SU-DHL-6 (cell line): Measurements from ENCODE around the gene CTU1.

Experiments used
- H2AFZ ChIP-seq: fragments of 200-600 bp; sonication (generic); 2 replicates; pipeline ENCODE4 v1.6.1; 2014; ENCODE audit warnings: low read depth, mild to moderate bottlenecking, moderate library complexity, mixed read lengths, antibody characterized with exemption, low read length; ENCODE audit not compliant: severe bottlenecking
- H3F3A ChIP-seq: fragments of 200-600 bp; shearing (Covaris generic); 2 replicates; pipeline ENCODE4 v1.6.0; 2016; ENCODE audit warnings: antibody characterized with exemption, mild to moderate bottlenecking; ENCODE audit not compliant: insufficient read depth
- H3K27ac ChIP-seq: fragments of 200-600 bp; sonication (generic); 2 replicates; pipeline ENCODE4 v1.5.1; 2016; ENCODE audit warnings: low read depth, mild to moderate bottlenecking, low read length, moderate library complexity, mixed read lengths
- H3K27me3 ChIP-seq: fragments of 200-600 bp; sonication (generic), shearing (Covaris generic); 2 replicates; pipeline ENCODE4 v1.6.0; 2014; ENCODE audit warnings: mild to moderate bottlenecking, low read length
- H3K36me3 ChIP-seq: fragments of 200-600 bp; sonication (generic); 2 replicates; pipeline ENCODE4 v1.6.1; 2014; ENCODE audit warnings: mild to moderate bottlenecking, low read length, mixed read lengths
- H3K4me2 ChIP-seq: fragments of 300-600, 200-600 bp; shearing (Covaris generic), sonication (generic); 2 replicates; pipeline ENCODE4 v1.6.0; 2014; ENCODE audit warnings: low read length, low read depth, mild to moderate bottlenecking; ENCODE audit not compliant: poor library complexity, severe bottlenecking
- H3K4me3 ChIP-seq: fragments of 200-600 bp; sonication (generic); 2 replicates; pipeline ENCODE4 v1.5.1; 2014; ENCODE audit warnings: antibody characterized with exemption, low read length, mild to moderate bottlenecking, mixed read lengths; ENCODE audit not compliant: insufficient read depth, poor library complexity, severe bottlenecking
- H3K79me2 ChIP-seq: fragments of 200-600 bp; sonication (generic); 2 replicates; pipeline ENCODE4 v1.6.1; 2014; ENCODE audit warnings: mild to moderate bottlenecking, low read length, moderate library complexity; ENCODE audit not compliant: insufficient read depth
- H3K9ac ChIP-seq: fragments of 200-600 bp; sonication (generic); 2 replicates; pipeline ENCODE4 v1.7.0; 2014; ENCODE audit warnings: mild to moderate bottlenecking, low read length
- H3K9me2 ChIP-seq: fragments of 200-600 bp; sonication (generic); replicated peaks from 2 replicates; pipeline ENCODE4 v1.6.1; 2014; ENCODE audit warnings: low read length; ENCODE audit not compliant: insufficient read depth
- H3K9me3 ChIP-seq: fragments of 200-600 bp; sonication (generic); 2 replicates; pipeline ENCODE4 v1.6.1; 2014; ENCODE audit warnings: low read length, mixed read lengths; ENCODE audit not compliant: insufficient read depth
- H4K20me1 ChIP-seq: fragments of 200-600 bp; sonication (generic); 2 replicates; pipeline ENCODE4 v1.6.1; 2014; ENCODE audit warnings: low read depth, mild to moderate bottlenecking, antibody characterized with exemption, low read length, moderate library complexity, mixed read lengths
- EZH2phosphoT487 ChIP-seq: fragments of 200-600 bp; sonication (generic), shearing (Covaris generic); conservative IDR thresholded peaks from 2 replicates; pipeline ENCODE4 v1.6.1; 2018; ENCODE audit warnings: mild to moderate bottlenecking, antibody characterized with exemption, low read length, moderate library complexity, mixed read lengths
- TF ChIP-seq, protein P1 (sequence below): fragments of 200-600 bp; sonication (generic); IDR thresholded peaks from one replicate; pipeline ENCODE4 v1.5.1; 2017; ENCODE audit warnings: antibody characterized with exemption, mild to moderate bottlenecking, low read length, moderate library complexity; ENCODE audit not compliant: insufficient read depth, poor library complexity, severe bottlenecking

The CTU1 gene

DNA sequence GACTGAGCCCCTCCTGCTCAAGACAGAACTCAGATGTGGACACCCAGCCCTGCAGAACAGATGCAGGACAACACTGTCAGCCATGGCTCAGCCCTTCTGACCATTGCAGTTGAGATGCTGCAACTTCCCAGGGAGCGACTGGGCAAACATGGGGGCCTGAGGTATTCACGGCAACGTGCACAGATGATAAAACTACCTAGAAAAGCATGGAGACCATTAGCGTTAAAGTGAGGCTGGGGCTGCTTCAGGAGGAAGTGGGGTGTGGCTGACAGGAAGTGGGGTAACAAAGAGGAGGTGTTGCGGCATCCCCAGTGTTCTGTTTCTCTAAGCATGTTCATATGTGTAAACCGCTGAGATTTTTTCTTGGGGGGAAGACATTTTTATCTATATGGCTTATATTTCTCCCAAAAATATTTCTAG is 15.2 kb upstream of the CTU1 start:
- no peaks in the 10 kb centered on the region for H3K36me3 ChIP-seq
- H3K4me3 ChIP-seq = no peak overlapping the region
- no peaks in the 10 kb centered on the region for H3F3A ChIP-seq
- TF ChIP-seq, protein P1, sequence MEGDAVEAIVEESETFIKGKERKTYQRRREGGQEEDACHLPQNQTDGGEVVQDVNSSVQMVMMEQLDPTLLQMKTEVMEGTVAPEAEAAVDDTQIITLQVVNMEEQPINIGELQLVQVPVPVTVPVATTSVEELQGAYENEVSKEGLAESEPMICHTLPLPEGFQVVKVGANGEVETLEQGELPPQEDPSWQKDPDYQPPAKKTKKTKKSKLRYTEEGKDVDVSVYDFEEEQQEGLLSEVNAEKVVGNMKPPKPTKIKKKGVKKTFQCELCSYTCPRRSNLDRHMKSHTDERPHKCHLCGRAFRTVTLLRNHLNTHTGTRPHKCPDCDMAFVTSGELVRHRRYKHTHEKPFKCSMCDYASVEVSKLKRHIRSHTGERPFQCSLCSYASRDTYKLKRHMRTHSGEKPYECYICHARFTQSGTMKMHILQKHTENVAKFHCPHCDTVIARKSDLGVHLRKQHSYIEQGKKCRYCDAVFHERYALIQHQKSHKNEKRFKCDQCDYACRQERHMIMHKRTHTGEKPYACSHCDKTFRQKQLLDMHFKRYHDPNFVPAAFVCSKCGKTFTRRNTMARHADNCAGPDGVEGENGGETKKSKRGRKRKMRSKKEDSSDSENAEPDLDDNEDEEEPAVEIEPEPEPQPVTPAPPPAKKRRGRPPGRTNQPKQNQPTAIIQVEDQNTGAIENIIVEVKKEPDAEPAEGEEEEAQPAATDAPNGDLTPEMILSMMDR = no peak
- TF ChIP-seq EZH2phosphoT487 = no peak
- no peak overlapping the region for H3K4me2 ChIP-seq
- no peak overlapping the region for H3K9ac ChIP-seq
- no peaks in the 10 kb centered on the region for H4K20me1 ChIP-seq
- no peaks in the 10 kb centered on the region for H3K9me3 ChIP-seq
- H3K27ac ChIP-seq = no peak overlapping the region
- no peaks in the 10 kb centered on the region for H3K79me2 ChIP-seq
- no peak overlapping the region for H2AFZ ChIP-seq
- H3K27me3 ChIP-seq = no peaks in the 10 kb centered on the region
- H3K9me2 ChIP-seq = no peaks in the 10 kb centered on the region

DNA sequence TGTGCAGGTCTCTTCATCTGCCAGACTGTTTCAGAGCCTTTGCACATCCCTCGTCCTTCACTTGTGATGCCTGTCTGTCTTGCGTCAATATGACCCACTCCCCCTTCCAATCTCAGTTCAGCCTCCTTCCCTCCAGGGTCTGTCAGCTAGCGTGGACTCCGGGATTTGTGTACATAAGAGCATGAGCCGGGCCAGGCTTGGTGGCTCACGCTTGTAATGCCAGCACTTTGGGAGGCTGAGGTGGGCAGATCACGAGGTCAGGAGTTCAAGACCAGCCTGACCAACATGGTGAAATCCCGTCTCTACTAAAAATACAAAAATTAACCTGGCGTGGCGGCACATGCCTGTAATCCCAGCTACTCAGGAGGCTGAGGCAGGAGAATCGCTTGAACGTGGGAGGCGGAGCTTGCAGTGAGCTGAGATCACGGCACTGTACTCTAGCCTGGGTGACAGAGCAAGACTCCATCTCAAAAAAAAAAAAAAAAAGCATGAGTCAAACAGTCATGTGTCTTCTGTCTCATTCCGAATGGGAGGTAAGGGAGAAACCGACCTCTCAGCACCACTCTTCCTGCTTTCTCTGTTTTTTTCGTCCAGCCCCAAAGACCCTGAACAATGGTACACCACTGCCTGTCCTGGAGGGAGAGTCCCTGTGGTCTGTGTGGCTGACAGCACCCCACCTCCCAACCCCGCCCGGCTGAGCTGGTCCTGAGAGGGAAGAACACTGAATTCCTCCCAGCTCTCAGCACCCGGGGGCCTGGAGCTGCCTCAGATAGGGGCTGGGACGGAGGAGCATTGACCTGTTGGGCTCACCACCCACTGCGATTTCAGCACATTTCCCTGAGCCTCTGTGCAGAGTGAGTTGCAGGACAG is 14.1 kb upstream of the CTU1 start:
- Histone ChIP-seq H3K27ac (no peak overlapping the region), H4K20me1 (no peaks in the 10 kb centered on the region), H2AFZ (no peak overlapping the region), H3K9ac (no peak overlapping the region), H3K9me3 (no peaks in the 10 kb centered on the region), H3K79me2 (no peaks in the 10 kb centered on the region), H3K27me3 (no peaks in the 10 kb centered on the region), H3K9me2 (no peaks in the 10 kb centered on the region), H3K4me3 (no peak overlapping the region), H3F3A (no peaks in the 10 kb centered on the region), H3K36me3 (no peaks in the 10 kb centered on the region), H3K4me2 (no peak overlapping the region)
- TF ChIP-seq, protein P1 = no peak
- no peak for TF ChIP-seq EZH2phosphoT487

DNA sequence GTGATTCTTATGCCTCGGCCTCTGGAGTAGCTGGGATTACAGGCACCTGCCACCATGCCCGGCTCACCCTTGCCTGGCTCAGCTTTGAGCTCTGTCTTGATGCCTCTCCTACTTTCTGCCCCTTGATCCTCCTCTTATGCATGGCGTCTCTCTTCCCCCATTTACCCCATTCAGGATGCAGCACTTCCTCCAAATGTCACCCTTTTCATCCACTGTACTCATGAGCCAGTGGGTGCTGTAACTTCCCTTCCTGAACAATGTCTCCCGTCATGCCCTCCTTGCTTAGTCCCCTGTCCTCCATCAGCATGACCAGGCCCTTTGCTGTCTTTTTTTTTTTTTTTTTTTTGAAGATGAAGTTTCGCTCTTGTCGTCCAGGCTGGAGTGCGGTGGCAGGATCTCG is 13.0 kb upstream of the CTU1 start:
- TF ChIP-seq EZH2phosphoT487 = no peak
- TF ChIP-seq, protein P1 = no peak
- Histone ChIP-seq H3K9me2 (no peaks in the 10 kb centered on the region), H3K4me2 (no peak overlapping the region), H3K27ac (no peak overlapping the region), H3K27me3 (no peaks in the 10 kb centered on the region), H3F3A (no peaks in the 10 kb centered on the region), H4K20me1 (no peaks in the 10 kb centered on the region), H3K9me3 (no peaks in the 10 kb centered on the region), H2AFZ (no peak overlapping the region), H3K9ac (no peak overlapping the region), H3K4me3 (no peak overlapping the region), H3K79me2 (no peaks in the 10 kb centered on the region), H3K36me3 (no peaks in the 10 kb centered on the region)
